GM08714 (cell line): ENCODE data around the gene CYTH3.
"Not testable (repeated sequence)": the region's sequence is repeated elsewhere in the genome, so short reads cannot be mapped to it uniquely, and the experiment has no call there.

ENCODE experiments used
- H3K4me3 ChIP-seq: fragments of 200-500 bp; sonication (Bioruptor generic); 2 replicates; pipeline ENCODE4 v1.5.1; 2014; ENCODE audit warnings: mild to moderate bottlenecking, low read length, inconsistent platforms
- ZNF274 ChIP-seq: IDR thresholded peaks from 2 replicates; pipeline ENCODE4 v1.6.1; 2012; ENCODE audit warnings: mild to moderate bottlenecking, low read depth, low read length

CYTH3 gene

DNA sequence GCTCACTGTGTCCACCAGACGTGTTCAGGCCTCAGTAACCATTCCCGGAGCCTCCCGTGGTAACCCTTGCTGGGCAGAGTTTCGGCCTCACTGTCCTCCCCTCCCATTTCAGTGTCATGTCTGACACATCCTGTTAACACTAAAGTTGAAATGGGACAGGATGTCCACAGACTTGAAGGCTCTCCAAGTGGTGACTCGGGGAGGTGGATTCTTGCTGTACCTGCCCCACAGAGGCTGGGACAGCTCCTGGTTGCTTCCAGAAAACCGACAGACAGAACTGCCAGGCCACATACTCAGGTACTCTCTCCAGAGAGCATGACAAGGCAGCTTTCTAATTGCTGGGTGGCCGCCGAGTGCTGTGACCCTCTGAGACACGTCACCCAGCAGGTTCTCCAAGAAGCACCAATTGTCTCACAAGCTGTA is 17.9 kb upstream of the CYTH3 start:
- TF ChIP-seq ZNF274: no peak
- no peak overlapping the region for H3K4me3 ChIP-seq

DNA sequence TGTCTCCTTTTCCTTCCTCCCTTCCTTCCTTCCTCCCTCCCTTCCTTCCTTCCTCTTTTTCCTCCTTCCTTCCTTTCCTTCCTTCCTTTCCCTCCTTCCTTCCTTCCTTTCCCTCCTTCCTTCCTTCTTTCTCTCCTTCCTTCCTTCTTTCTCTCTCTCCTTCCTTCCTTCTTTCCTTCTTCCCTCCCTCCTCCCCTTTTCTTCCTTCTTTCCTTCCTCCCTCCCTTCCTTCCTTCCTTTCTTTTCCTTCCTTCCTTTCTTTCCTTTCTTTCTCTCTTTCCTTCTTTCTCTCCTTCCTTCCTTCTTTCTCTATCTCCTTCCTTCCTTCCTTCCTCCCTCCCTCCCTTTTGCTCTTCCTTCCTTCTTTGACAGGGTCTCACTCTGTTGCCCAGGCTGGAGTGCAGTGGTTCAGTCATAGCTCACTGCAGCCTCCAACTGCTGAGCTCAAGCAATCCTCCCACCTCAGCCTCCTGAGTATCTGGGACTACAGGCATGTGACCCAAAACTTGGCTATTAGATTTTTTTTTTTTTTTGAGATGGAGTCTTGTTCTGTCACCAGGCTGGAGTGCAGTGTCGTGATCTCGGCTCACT is 15.9 kb upstream of the CYTH3 start:
- H3K4me3 ChIP-seq: no peak overlapping the region
- no peak for TF ChIP-seq ZNF274

DNA sequence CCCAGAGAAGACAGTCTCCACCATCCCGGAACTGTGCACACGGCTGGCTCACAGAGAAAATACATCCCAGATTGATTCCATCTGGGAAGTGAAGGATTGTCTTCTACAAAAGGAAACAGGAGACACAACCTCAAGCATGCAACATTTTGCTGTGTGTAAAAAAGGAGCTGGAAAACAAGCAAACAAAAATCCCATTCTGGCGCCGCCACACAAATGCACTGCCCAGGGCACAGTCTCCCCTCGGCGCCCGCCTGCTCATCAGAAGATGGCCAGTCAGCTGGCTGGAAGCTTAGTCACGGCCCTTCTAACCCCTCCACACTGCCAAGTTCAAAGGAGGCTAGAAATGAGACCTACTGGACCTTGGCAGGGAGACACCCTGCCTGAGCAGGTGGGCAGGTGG is 14.1 kb upstream of the CYTH3 start:
- no peak overlapping the region for H3K4me3 ChIP-seq
- TF ChIP-seq ZNF274: no peak

DNA sequence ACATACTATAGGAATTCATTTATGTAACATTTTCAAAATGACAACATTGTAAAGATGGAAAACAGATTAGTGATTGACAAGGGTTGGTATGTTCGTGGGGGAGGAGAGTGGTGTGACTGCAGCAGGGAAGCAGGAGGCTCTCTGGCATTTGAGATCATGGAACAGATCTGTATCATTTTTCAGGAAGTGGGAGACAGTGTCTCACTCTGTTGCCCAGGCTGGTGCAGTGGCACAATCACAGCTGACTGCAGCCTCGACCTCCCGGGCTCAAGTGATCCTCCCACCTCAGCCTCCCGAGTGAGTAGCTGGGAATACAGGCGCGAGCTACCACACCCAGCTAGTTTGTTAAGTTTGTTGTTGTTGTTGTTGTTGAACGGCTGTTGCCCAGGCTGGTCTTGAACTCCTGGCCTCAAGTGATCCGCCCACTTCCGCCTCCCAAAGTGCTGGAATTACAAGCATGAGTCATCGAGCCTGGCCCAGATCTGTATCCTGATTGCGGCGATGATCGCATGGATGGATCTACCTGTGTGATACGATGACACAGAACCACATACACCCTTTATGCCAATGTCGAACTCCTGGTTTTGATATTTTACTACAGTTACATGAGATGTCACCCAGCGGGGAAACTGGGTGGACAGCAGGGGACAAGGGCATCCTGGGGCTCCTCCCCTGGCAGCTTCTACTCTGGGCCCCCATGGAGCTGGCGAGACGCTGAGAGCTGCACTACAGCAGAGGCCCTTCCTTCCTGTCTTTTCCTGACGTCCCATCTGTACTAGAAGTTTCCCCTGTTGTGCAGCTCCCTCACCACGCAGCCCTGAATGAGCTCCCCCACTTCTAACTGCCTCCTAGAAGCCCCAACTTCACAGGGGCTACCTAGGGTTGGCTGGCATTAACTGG is 12.3 kb upstream of the CYTH3 start:
- no peak overlapping the region for H3K4me3 ChIP-seq
- no peak for TF ChIP-seq ZNF274

DNA sequence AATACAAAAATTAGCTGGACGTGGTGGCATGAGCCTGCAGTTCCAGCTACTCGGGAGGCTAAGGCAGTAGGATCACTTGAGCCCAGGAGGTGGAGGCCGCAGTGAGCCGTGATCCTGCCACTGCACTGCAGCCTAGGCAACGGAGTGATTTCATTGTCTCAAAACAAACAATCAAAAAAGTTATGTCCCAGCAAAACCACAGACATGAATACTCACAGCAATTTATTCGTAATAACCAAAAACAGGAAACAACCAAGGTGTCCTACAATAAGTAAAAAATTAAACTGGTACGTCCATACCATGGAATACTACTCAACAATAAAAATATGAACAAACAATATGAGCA is 11.6 kb upstream of the CYTH3 start:
- no peak overlapping the region for H3K4me3 ChIP-seq
- TF ChIP-seq ZNF274: no peak

DNA sequence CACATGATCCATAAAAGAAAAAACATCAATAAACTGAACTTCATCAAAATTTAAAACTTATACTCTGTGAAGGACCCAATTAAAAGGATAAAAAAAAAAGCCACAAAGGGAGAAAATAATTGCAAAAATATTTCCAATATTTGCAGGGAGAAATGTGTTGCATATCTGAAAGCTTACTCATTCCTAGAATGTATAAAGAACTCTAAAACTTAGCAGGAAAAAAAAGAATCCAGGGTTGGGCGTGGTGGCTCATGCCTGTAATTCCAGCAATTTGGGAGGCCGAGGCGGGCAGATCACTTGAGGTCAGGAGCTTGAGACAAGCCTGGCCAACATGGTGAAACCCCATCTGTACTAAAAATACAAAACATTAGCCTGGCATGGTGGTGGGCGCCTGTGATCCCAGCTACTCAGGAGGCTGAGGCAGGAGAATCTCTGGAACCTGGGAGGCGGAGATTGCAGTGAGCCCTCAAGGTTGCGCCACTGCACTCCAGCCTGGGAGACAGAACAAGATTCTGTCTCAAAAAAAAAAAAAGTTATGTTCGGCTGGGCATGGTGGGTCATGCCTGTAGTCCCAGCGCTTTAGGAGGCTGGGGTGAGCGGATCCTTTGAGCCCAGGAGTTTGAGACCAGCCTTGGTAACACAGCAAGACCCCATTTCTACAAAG is 11.1 kb upstream of the CYTH3 start:
- not testable (repeated sequence) for H3K4me3 ChIP-seq

DNA sequence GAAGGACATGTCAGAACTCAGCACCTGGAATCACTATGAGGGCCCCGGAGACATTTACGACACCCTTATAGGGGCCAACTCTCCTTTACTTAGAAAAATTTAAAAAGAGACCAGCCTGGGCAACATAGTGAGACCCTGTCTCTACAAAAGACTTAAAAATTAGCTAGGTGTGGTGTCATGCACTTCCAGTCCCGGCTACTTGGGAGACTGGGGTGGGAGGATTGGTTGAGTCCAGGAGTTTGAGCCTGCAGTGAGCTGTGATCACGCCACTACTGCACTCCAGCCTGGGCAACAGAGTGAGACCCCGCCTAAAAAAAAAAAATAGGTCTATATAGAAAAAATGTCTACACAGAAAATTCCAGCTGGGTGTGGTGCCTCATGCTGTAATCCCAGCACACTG is 7.5 kb upstream of the CYTH3 start:
- TF ChIP-seq ZNF274: no peak
- no peak overlapping the region for H3K4me3 ChIP-seq

DNA sequence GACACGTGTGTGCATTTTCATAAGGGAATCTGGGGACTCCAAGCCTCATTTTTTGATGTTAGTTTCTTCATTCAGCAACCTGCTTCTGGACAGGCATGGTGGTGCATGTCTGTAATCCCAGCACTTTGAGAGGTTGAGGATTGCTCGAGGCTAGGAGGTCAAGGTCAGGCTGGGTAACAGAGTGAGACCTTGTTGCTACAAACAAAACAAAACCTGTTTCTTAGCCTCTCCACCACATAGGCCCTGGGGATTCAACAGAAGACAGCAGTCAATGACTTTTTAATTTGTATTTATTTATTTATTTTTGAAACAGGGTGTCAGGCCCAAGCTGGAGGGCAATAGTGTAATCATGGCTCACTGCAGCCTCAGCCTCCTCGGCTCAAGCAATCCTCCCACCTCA is 6.9 kb upstream of the CYTH3 start:
- TF ChIP-seq ZNF274: no peak
- no peak overlapping the region for H3K4me3 ChIP-seq

DNA sequence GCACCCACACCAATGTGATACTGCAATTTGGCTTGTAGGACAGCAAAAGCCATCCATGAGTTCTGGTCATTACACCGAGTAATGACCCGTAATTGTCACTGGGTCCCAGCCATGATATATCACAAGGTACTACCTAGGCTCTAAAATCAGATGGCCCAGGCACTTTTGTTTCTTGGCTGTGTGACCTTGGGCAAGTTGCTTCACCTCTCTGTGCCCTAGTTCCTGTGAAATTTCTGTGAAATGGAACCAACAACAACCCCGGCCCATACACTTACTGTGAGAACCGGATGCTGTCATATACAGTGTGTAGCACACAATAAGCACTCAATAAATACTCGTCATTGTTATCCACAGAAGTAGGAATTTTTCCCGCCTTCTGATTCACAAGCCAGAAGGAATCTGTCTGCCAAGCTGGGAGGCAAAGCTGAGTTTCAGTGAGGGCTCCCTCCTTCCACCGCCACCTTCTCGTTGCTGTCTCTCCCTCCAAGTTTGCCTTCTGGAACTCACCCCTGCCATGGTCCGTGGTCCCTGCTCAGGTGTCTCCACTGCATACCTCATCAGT is 6.4 kb upstream of the CYTH3 start:
- H3K4me3 ChIP-seq: no peak overlapping the region
- no peak for TF ChIP-seq ZNF274

DNA sequence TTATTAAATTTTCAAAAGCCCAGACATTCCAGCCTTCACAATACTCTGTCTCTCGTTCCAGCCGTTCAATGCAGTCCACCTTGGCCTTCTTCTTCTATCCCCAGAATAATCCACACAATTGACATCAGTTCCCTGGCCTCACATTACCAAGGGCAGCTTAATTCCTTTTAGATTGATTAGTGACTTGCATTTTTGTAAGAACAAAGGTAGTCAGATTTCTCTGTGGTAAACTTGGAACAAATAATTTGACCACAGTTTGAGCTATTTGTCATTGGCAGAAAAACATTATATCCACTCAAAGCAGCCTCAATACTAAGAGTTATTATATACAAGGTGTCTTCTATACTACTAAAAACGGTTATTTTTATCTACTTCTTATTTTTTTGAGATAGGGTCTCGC is 5.1 kb upstream of the CYTH3 start:
- no peak overlapping the region for H3K4me3 ChIP-seq
- no peak for TF ChIP-seq ZNF274

DNA sequence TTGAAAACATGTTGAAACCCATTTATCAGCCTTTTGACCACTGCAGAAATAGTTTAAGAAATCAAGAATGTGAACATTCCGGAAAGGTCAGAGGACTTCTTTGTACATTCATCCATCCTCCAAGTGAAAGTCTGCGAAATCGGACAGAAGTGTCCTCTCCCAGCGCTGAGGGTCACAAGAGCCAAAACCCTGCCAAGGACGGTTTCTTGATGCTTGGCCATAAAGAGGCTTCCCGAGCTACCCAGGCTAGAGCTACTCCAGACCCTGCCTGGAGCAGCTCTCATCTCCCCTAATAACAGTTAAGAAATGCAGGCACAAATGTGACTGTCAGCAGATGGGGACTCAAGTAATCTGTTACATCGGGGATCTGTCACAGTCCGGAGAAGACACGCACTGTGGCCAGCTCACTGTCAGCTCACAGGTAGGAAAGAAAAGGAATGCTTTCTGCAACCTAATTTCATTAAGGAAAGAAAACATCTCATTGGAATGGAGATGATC is 4.5 kb upstream of the CYTH3 start:
- no peak for TF ChIP-seq ZNF274
- no peak overlapping the region for H3K4me3 ChIP-seq

DNA sequence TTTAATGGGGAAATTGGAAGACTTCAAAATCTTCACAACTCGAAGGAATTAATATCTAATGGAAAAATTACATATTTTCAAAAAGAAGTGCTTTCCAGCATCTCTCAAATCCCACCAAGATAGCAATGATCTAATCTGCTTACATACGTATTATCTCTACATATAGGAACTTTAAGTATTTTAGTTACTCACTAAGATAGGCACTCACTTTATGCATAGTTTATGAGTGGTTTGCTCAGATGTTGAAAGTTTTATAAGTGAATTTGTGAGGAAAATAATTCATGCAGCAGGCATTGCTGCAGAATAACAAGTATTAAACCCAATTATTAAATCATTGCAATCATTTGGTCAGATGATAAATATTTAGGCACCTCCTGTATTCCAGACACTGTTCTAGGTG is 2.3 kb upstream of the CYTH3 start:
- TF ChIP-seq ZNF274: no peak
- no peak overlapping the region for H3K4me3 ChIP-seq

DNA sequence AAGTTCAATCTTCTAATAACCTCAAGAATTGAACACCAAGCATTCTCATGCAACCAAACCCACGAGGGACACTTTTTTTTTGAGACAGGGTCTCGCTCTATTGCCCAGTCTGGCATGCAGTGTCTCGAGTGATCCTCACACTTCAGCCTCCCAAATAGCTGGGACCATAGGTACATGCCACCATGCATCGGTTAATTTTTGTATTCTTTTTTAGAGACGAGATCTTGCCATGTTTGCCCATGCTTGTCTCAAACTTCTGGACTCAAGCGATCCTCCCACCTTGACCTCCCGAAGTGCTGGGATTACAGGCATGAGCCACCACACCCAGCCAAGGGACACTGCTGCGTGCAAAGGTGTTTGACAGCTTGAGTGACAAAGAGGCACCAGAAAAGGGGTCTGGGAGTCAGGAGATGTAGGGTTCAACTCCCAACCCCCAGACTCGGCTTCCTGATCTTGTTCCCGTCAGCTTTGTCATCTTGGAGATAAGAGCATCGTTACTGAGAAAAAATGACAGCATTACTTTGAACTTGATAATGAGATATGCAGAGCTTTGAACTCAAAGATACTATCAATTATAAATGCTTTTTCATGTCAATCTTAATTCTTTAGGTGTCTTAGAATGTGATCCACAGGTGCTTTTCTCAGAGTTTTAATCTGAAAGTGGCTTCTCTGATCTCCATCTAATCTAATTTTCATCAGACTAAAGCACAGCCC is 1.6 kb upstream of the CYTH3 start:
- H3K4me3 ChIP-seq: no peak overlapping the region
- TF ChIP-seq ZNF274: no peak

DNA sequence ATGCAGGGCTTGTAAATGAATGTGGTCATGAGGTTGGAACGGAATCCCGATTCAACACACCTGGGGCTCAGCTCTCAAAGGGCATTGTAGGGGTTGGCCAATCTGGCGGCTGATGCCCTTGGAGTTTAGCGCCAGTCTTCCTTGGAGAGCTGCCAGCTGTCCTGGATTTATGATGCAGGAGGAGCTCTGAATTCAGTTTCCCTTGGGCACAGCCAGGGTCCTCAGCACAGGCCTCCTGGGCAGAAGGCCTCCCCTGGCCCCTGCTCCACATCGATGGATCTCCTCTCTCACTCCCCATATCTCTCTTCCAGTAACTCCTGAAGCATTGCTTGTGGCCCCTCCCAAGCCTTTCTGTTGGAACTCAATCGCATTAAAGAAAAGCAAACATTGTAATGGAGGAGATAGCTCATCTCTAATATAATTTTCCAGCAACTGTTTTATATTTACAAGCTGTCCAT is 985 bp upstream of the CYTH3 start:
- TF ChIP-seq ZNF274: no peak
- no peak overlapping the region for H3K4me3 ChIP-seq
